ENCODE results near the gene AP5B1. TPM values are rescaled to one million over a fixed set of nuclear protein-coding genes. Genes with fewer than 3 reads are reported as not detected.
"Not testable (repeated sequence)": the region's sequence is repeated elsewhere in the genome, so short reads cannot be mapped to it uniquely, and the experiment has no call there.

Gene AP5B1
- total RNA-seq, 1 experiment from 2014 or later: 2.0 TPM

DNA sequence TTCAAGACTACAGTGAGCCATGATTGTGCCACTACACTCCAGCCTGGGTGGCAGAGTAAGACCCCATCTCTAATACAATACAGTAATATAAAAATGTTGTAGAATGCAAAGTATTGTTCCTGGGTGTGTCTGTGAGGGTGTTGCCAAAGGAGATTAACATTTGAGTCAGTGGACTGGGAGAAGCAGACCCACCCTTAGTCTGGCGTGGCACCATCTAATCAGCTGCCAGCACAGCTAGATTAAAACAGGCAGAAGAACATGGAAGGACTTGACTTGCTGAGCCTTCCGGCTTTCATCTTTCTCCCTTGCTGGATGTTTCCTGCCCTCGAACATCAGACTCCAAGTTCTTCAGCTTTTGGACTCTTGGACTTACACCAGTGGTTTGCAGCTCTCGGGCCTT lies 45.7 kb downstream of the AP5B1 start:
- not testable (repeated sequence) for DNase-seq, H3K36me3 ChIP-seq, H3K4me3 ChIP-seq, H3K4me1 ChIP-seq, H3K27me3 ChIP-seq, H3K27ac ChIP-seq
- H3K9me3 ChIP-seq (replicated peaks): peaks cover 24% of the 10 kb centered on the region

DNA sequence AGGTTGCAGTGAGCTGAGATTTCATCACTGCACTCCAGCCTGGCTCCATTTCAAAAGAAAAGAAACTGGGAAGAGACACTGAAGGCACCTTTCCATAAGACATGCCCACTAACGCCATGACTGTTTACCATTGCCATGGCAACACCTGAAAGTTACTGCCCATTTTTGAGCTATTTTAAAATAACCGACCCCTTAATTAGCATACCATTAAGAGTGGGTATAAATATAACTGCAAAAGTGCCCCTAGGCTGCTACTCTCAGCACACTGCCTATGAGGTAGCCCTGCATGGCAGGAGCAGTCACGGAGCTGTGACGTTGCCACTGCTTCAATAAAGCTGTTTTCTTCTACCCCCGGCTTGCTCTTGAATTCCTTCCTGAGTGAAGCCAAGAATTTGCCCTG lies 50.3 kb downstream of the AP5B1 start:
- Histone ChIP-seq H3K4me1 (no peaks in the 10 kb centered on the region), H3K27me3 (0 out of 2 replicates have a peak, but pooled peaks cover 7% of the 10 kb centered on the region), H3K9me3 (replicated peaks) (peaks cover 3% of the 10 kb centered on the region), H3K36me3 (no peaks in the 10 kb centered on the region), H3K4me3 (no peak overlapping the region), H3K27ac (no peak overlapping the region)
- no peak for DNase-seq

DNA sequence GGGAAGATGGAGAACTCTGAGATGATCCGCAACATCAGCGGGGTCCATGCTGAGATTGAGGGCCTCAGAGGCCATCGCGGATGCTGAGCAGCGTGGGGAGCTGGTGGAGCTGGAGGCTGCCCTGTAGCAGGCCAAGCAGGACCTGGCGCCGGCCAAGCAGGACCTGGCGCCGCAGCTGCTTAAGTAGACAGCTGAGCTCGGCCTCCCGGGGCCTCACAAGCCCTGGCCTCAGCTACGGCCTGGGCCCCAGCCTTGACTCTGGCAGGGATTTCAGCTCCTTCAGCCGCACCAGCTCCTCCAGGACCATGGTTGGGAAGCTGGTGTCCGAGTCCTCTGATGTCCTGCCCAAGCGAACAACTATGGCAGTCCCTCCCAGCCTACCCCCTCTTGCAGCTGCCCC lies 52.9 kb downstream of the AP5B1 start:
- Histone ChIP-seq H3K4me1 (no peaks in the 10 kb centered on the region), H3K9me3 (replicated peaks) (peaks cover 3% of the 10 kb centered on the region), H3K4me3 (no peak overlapping the region), H3K27me3 (0 out of 2 replicates have a peak, but pooled peaks cover 7% of the 10 kb centered on the region), H3K36me3 (no peaks in the 10 kb centered on the region), H3K27ac (no peak overlapping the region)
- DNase-seq: no peak

DNA sequence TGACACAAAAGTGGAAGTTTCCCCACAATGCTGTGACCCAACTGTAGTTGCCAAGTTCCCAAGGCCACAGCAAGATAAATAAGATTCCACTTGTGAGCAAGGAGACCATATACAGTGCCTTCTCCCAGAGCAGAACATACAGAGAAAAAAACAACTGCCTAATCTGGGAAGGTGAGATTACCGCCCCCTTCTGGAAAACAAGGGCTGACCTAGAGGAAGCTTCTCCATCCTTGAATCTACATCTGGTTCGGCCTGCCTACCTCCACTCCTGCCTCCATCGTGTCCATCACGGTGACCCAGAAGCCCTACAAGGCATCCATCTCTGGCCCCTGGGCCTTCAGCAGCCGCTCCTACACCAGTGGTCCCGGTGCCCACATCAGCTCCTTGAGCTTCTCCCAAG lies 54.1 kb downstream of the AP5B1 start:
- DNase-seq: no peak
- H3K27me3 ChIP-seq: 0 out of 2 replicates have a peak, but pooled peaks cover 4% of the 10 kb centered on the region
- no peak overlapping the region for H3K4me3 ChIP-seq
- peaks cover under 1% of the 10 kb centered on the region for H3K9me3 ChIP-seq (replicated peaks)
- H3K36me3 ChIP-seq: no peaks in the 10 kb centered on the region
- no peaks in the 10 kb centered on the region for H3K4me1 ChIP-seq
- no peak overlapping the region for H3K27ac ChIP-seq

Other genes starting within 250 kb of the AP5B1 start
- 13.2 and 17.2 TPM in 2 replicates for gene LTBP3, start 222.6 kb downstream of the AP5B1 start, total RNA-seq (2014; rRNA removed; shearing (Covaris generic))
- 30.6 and 32.6 TPM in 2 replicates for gene ZNRD2, start 210.5 kb downstream of the AP5B1 start, total RNA-seq (2014; rRNA removed; shearing (Covaris generic))
- 18.3 and 21.5 TPM in 2 replicates for gene FAM89B, start 208.4 kb downstream of the AP5B1 start, total RNA-seq (2014; rRNA removed; shearing (Covaris generic))
- gene EHBP1L1, start 204.9 kb downstream of the AP5B1 start, total RNA-seq (2014; rRNA removed; shearing (Covaris generic)): 16.8 and 18.5 TPM in 2 replicates
- 0.28 TPM in 1 of 2 replicates, not detected in the other for gene KCNK7, start 185.2 kb downstream of the AP5B1 start, total RNA-seq (2014; rRNA removed; shearing (Covaris generic))
- 20.5 and 24.3 TPM in 2 replicates for gene MAP3K11, start 166.8 kb downstream of the AP5B1 start, total RNA-seq (2014; rRNA removed; shearing (Covaris generic))
- 24.3 and 27.1 TPM in 2 replicates for gene PCNX3, start 165.2 kb downstream of the AP5B1 start, total RNA-seq (2014; rRNA removed; shearing (Covaris generic))
- 2.8 and 2.9 TPM in 2 replicates for gene SIPA1, start 142.9 kb downstream of the AP5B1 start, total RNA-seq (2014; rRNA removed; shearing (Covaris generic))
- 37.3 and 38.3 TPM in 2 replicates for gene RELA, start 118.1 kb downstream of the AP5B1 start, total RNA-seq (2014; rRNA removed; shearing (Covaris generic))
- gene KAT5, start 68.7 kb downstream of the AP5B1 start, total RNA-seq (2014; rRNA removed; shearing (Covaris generic)): 30.7 and 34.0 TPM in 2 replicates
- 49.3 and 50.9 TPM in 2 replicates for gene RNASEH2C, start 60.2 kb downstream of the AP5B1 start, total RNA-seq (2014; rRNA removed; shearing (Covaris generic))
- gene OVOL1, start 6.1 kb upstream of the AP5B1 start, total RNA-seq (2014; rRNA removed; shearing (Covaris generic)): not detected in 2 replicates
- gene SNX32, start 53.0 kb upstream of the AP5B1 start, total RNA-seq (2014; rRNA removed; shearing (Covaris generic)): 0.04 TPM in 1 of 2 replicates, not detected in the other
- gene CFL1, start 77.2 kb upstream of the AP5B1 start, total RNA-seq (2014; rRNA removed; shearing (Covaris generic)): 743 and 763 TPM in 2 replicates
- gene MUS81, start 79.5 kb upstream of the AP5B1 start, total RNA-seq (2014; rRNA removed; shearing (Covaris generic)): 31.1 and 35.1 TPM in 2 replicates
- 21.5 and 23.9 TPM in 2 replicates for gene EFEMP2, start 91.8 kb upstream of the AP5B1 start, total RNA-seq (2014; rRNA removed; shearing (Covaris generic))
- not detected in 2 replicates for gene CTSW, start 98.9 kb upstream of the AP5B1 start, total RNA-seq (2014; rRNA removed; shearing (Covaris generic))
- gene FIBP, start 107.5 kb upstream of the AP5B1 start, total RNA-seq (2014; rRNA removed; shearing (Covaris generic)): 64.3 and 68.1 TPM in 2 replicates
- 25.2 and 30.6 TPM in 2 replicates for gene CCDC85B, start 109.7 kb upstream of the AP5B1 start, total RNA-seq (2014; rRNA removed; shearing (Covaris generic))
- gene FOSL1, start 119.4 kb upstream of the AP5B1 start, total RNA-seq (2014; rRNA removed; shearing (Covaris generic)): 1.5 and 1.9 TPM in 2 replicates
- gene C11orf68, start 138.1 kb upstream of the AP5B1 start, total RNA-seq (2014; rRNA removed; shearing (Covaris generic)): 9.2 and 10.3 TPM in 2 replicates
- 72.7 and 77.7 TPM in 2 replicates for gene DRAP1, start 138.4 kb upstream of the AP5B1 start, total RNA-seq (2014; rRNA removed; shearing (Covaris generic))
- not detected in 2 replicates for gene TSGA10IP, start 164.5 kb upstream of the AP5B1 start, total RNA-seq (2014; rRNA removed; shearing (Covaris generic))
- gene SART1, start 180.8 kb upstream of the AP5B1 start, total RNA-seq (2014; rRNA removed; shearing (Covaris generic)): 52.3 and 63.5 TPM in 2 replicates
- gene EIF1AD, start 221.2 kb upstream of the AP5B1 start, total RNA-seq (2014; rRNA removed; shearing (Covaris generic)): 52.9 and 55.1 TPM in 2 replicates
- gene BANF1, start 221.5 kb upstream of the AP5B1 start, total RNA-seq (2014; rRNA removed; shearing (Covaris generic)): 181 and 199 TPM in 2 replicates
- not detected in 2 replicates for gene CST6, start 231.0 kb upstream of the AP5B1 start, total RNA-seq (2014; rRNA removed; shearing (Covaris generic))
- gene CATSPER1, start 245.5 kb upstream of the AP5B1 start, total RNA-seq (2014; rRNA removed; shearing (Covaris generic)): 0.24 and 0.51 TPM in 2 replicates

All from SJCRH30 (cell line).